A673 (cell line): ENCODE data around the gene MTOR. TPM values are rescaled to one million over a fixed set of nuclear protein-coding genes. Genes with fewer than 3 reads are reported as not detected.

Experiments
- BruUV-seq: library from RNA; stranded (reverse); fragments of 400-500 nt; replicated peaks from 2 replicates; lab custom pipeline; 2021; lab: Mats Ljungman, UMichigan
- CTCF ChIA-PET: fragments of 300-600 bp; sonication (Branson Sonifier 250); formaldehyde crosslinking; loops from one replicate; lab custom pipeline; 2022; ENCODE audit warnings: antibody characterized with exemption; lab: Charles Lee
- POLR2A ChIA-PET: fragments of 300-600 bp; sonication (Branson Sonifier 250); formaldehyde crosslinking; loops from one replicate; lab custom pipeline; 2022; ENCODE audit warnings: antibody characterized with exemption; ENCODE audit not compliant: low non-redundant PET; lab: Charles Lee
- DNase-seq: peaks from one replicate; pipeline ENCODE4 v3.0.0-alpha.2; 2015; ENCODE audit warnings: low spot score
- H3K27ac ChIP-seq: fragments of 200-600 bp; sonication (generic); 2 replicates; pipeline ENCODE4 v1.5.1; 2016; ENCODE audit warnings: mixed run types, low read depth, mild to moderate bottlenecking, mixed read lengths, antibody characterized with exemption, low read length; ENCODE audit not compliant: poor library complexity, severe bottlenecking
- H3K27me3 ChIP-seq: fragments of 200-600 bp; sonication (generic); replicated peaks from 2 replicates; pipeline ENCODE4 v1.6.1; 2017; ENCODE audit warnings: mixed run types, low read depth, mild to moderate bottlenecking, mixed read lengths, antibody characterized with exemption, low read length; ENCODE audit not compliant: insufficient read depth, poor library complexity
- H3K36me3 ChIP-seq: fragments of 200-600 bp; sonication (generic); 2 replicates; pipeline ENCODE4 v1.6.1; 2016; ENCODE audit warnings: mixed run types, mild to moderate bottlenecking, mixed read lengths, antibody characterized with exemption, low read length; ENCODE audit not compliant: insufficient read depth, poor library complexity, severe bottlenecking
- H3K4me1 ChIP-seq: fragments of 200-600 bp; sonication (generic); 2 replicates; pipeline ENCODE4 v1.6.1; 2017; ENCODE audit warnings: mixed run types, mild to moderate bottlenecking, mixed read lengths, antibody characterized with exemption, low read length; ENCODE audit not compliant: insufficient read depth, poor library complexity, severe bottlenecking
- H3K4me3 ChIP-seq: fragments of 200-600 bp; sonication (generic); 2 replicates; pipeline ENCODE4 v1.5.1; 2016; ENCODE audit warnings: low read depth, mixed run types, mild to moderate bottlenecking, mixed read lengths, low read length; ENCODE audit not compliant: poor library complexity, severe bottlenecking
- H3K9me3 ChIP-seq: fragments of 200-600 bp; sonication (generic); 2 replicates; pipeline ENCODE4 v1.6.1; 2016; ENCODE audit warnings: mixed run types, low read depth, mild to moderate bottlenecking, mixed read lengths, antibody characterized with exemption, low read length; ENCODE audit not compliant: poor library complexity, severe bottlenecking
- EZH2 ChIP-seq: fragments of 200-600 bp; sonication (generic); IDR thresholded peaks from 2 replicates; pipeline ENCODE4 v1.6.1; 2017; ENCODE audit warnings: borderline replicate concordance, low read depth, mild to moderate bottlenecking, mixed read lengths, antibody characterized with exemption, low read length; ENCODE audit not compliant: poor library complexity, severe bottlenecking
- intact Hi-C: fragments of 100-400 bp; cut with micrococcal nuclease; formaldehyde crosslinking; loops from one replicate; pipeline ENCODE4 v1.10.0; 2022; ENCODE audit not compliant: unreplicated experiment
- total RNA-seq: library from RNA; stranded (reverse); gene quantifications from 2 replicates; pipeline ENCODE4 v1.2.3, GENCODE V29; 2021
- TF ChIP-seq, protein P1 (sequence below): fragments of 300-800, 200-600 bp; sonication (generic); conservative IDR thresholded peaks from 2 replicates; pipeline ENCODE4 v1.5.1; 2017; ENCODE audit warnings: low read depth, mild to moderate bottlenecking, antibody characterized with exemption, low read length, moderate library complexity, mixed read lengths

Gene MTOR
- total RNA-seq, 1 experiment from 2014 or later = 63.7 TPM

DNA sequence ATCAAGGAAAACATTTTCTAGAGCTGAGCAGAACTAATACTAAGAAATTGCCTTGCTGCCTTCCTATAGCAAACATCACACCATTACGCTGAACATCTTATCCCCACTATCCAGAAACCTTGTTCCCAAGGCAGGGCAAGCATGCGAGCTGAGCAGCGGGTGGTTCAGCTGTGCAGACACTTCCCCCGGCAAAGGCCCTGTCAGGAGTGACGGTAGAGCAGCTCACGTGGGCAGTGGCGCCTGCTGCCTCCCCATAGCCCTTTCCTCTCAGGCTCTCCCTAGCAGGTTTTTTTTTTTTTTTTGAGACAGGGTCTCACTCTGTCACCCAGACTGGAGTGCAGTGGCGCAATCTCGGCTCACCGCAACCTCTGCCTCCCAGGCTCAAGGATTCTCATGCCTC is 86.9 kb downstream of the MTOR start:
- POLR2A ChIA-PET = no interaction called here
- H3K4me3 ChIP-seq = no peak overlapping the region
- CTCF ChIA-PET = no interaction called here
- H3K27ac ChIP-seq = no peak overlapping the region
- peaks cover 11% of the 10 kb centered on the region for H3K4me1 ChIP-seq
- no TSS peak for BruUV-seq
- intact Hi-C loops = no loop called here
- no peaks in the 10 kb centered on the region for H3K9me3 ChIP-seq
- peaks cover 3% of the 10 kb centered on the region for H3K36me3 ChIP-seq
- TF ChIP-seq, protein P1, sequence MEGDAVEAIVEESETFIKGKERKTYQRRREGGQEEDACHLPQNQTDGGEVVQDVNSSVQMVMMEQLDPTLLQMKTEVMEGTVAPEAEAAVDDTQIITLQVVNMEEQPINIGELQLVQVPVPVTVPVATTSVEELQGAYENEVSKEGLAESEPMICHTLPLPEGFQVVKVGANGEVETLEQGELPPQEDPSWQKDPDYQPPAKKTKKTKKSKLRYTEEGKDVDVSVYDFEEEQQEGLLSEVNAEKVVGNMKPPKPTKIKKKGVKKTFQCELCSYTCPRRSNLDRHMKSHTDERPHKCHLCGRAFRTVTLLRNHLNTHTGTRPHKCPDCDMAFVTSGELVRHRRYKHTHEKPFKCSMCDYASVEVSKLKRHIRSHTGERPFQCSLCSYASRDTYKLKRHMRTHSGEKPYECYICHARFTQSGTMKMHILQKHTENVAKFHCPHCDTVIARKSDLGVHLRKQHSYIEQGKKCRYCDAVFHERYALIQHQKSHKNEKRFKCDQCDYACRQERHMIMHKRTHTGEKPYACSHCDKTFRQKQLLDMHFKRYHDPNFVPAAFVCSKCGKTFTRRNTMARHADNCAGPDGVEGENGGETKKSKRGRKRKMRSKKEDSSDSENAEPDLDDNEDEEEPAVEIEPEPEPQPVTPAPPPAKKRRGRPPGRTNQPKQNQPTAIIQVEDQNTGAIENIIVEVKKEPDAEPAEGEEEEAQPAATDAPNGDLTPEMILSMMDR = no peak
- TF ChIP-seq EZH2 = no peak
- no peak for DNase-seq
- no peaks in the 10 kb centered on the region for H3K27me3 ChIP-seq

DNA sequence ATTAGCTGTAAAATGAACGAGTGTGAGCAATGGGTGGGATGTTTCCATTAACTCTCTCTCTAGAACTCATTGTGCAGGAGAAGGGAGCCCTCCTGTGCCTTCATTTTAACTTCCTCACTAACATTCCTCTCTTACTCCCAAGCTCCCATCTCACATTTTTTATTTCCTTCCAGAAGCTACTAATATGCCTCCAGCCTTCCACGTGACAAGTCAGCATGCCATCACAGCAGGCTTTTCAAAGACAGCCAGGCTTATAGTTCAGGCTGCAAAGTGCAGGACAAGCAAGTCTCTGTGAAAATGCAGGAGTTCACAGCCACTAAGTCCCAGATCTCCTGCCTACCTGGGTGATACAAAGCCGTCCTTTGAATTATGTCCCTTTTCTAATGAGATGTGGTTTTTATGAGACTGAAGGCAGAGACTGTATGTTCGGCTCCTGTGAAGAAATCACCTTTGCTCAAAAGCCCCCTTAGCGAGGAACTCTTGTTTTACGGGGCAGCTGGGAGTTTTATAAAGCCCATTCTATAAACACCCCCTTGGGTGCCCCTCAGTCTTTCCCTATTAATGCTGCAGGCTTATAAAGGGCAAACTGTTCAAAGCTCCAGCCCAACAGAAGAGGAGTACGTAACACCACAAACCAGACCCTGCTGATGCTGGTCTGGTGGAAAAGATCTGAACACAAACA is 87.9 kb downstream of the MTOR start:
- peaks cover 11% of the 10 kb centered on the region for H3K4me1 ChIP-seq
- H3K9me3 ChIP-seq = no peaks in the 10 kb centered on the region
- H3K27me3 ChIP-seq = no peaks in the 10 kb centered on the region
- H3K27ac ChIP-seq = no peak overlapping the region
- POLR2A ChIA-PET = no interaction called here
- no peak overlapping the region for H3K4me3 ChIP-seq
- TF ChIP-seq EZH2 = no peak
- TF ChIP-seq, protein P1 = no peak
- no peak for DNase-seq
- H3K36me3 ChIP-seq = no peaks in the 10 kb centered on the region
- BruUV-seq = no TSS peak
- intact Hi-C loops = no loop called here
- CTCF ChIA-PET = interaction anchor here (0.6 kb wide), 1 partner anchor 491 kb away, joined by 3 read pairs; no protein-coding TSS in a partner anchor

GRCh38 chr1:11170102-11170501 is 92.2 kb downstream of the MTOR start:
- H3K27ac ChIP-seq = no peak overlapping the region
- CTCF ChIA-PET = no interaction called here
- no peaks in the 10 kb centered on the region for H3K4me1 ChIP-seq
- H3K9me3 ChIP-seq = no peaks in the 10 kb centered on the region
- DNase-seq = no peak
- no peaks in the 10 kb centered on the region for H3K27me3 ChIP-seq
- BruUV-seq = no TSS peak
- no peak overlapping the region for H3K4me3 ChIP-seq
- intact Hi-C loops = no loop called here
- POLR2A ChIA-PET = no interaction called here
- TF ChIP-seq, protein P1 = no peak
- no peak for TF ChIP-seq EZH2
- no peaks in the 10 kb centered on the region for H3K36me3 ChIP-seq
